ENCODE data around the gene CCT8L2.
"Not testable (repeated sequence)": the region's sequence is repeated elsewhere in the genome, so short reads cannot be mapped to it uniquely, and the experiment has no call there.

The CCT8L2 gene

GRCh38 chr22:16591136-16591535 lies 1.5 kb downstream of the CCT8L2 start:
- not testable (repeated sequence) for H3K4me3 ChIP-seq (ENCODE audit: low read length); H3K9ac ChIP-seq (ENCODE audit: low read depth, low read length); H3K36me3 ChIP-seq (ENCODE audit: insufficient read depth, low read length); H3K4me1 ChIP-seq (ENCODE audit: control insufficient read depth, insufficient read depth, low read length); H3K27me3 ChIP-seq (ENCODE audit: control insufficient read depth, insufficient read depth, low read length); H3K9me3 ChIP-seq (replicated peaks; ENCODE audit: low read length); H3K4me2 ChIP-seq (ENCODE audit: low read length)

GRCh38 chr22:16586991-16587390 lies 5.6 kb downstream of the CCT8L2 start:
- Histone ChIP-seq H3K9ac (ENCODE audit: low read depth, low read length) (no peak overlapping the region), H3K4me2 (ENCODE audit: low read length) (no peak overlapping the region), H3K27me3 (ENCODE audit: control insufficient read depth, insufficient read depth, low read length) (no peaks in the 10 kb centered on the region), H3K4me1 (ENCODE audit: control insufficient read depth, insufficient read depth, low read length) (no peaks in the 10 kb centered on the region), H3K9me3 (replicated peaks; ENCODE audit: low read length) (no peaks in the 10 kb centered on the region), H3K4me3 (ENCODE audit: low read length) (no peak overlapping the region), H3K36me3 (ENCODE audit: insufficient read depth, low read length) (no peaks in the 10 kb centered on the region)

GRCh38 chr22:16586170-16586569 lies 6.4 kb downstream of the CCT8L2 start:
- H3K36me3 ChIP-seq (ENCODE audit: insufficient read depth, low read length) = no peaks in the 10 kb centered on the region
- no peaks in the 10 kb centered on the region for H3K4me1 ChIP-seq (ENCODE audit: control insufficient read depth, insufficient read depth, low read length)
- no peak overlapping the region for H3K4me3 ChIP-seq (ENCODE audit: low read length)
- H3K9ac ChIP-seq (ENCODE audit: low read depth, low read length) = no peak overlapping the region
- H3K4me2 ChIP-seq (ENCODE audit: low read length) = no peak overlapping the region
- no peaks in the 10 kb centered on the region for H3K9me3 ChIP-seq (replicated peaks; ENCODE audit: low read length)
- H3K27me3 ChIP-seq (ENCODE audit: control insufficient read depth, insufficient read depth, low read length) = no peaks in the 10 kb centered on the region

GRCh38 chr22:16580872-16581271 lies 11.7 kb downstream of the CCT8L2 start:
- not testable (repeated sequence) for H3K4me3 ChIP-seq (ENCODE audit: low read length); H3K9ac ChIP-seq (ENCODE audit: low read depth, low read length); H3K9me3 ChIP-seq (replicated peaks; ENCODE audit: low read length); H3K27me3 ChIP-seq (ENCODE audit: control insufficient read depth, insufficient read depth, low read length); H3K4me1 ChIP-seq (ENCODE audit: control insufficient read depth, insufficient read depth, low read length); H3K4me2 ChIP-seq (ENCODE audit: low read length); H3K36me3 ChIP-seq (ENCODE audit: insufficient read depth, low read length)

- not testable (repeated sequence) for H3K9me3 ChIP-seq (replicated peaks; ENCODE audit: low read length); H3K9ac ChIP-seq (ENCODE audit: low read depth, low read length); H3K36me3 ChIP-seq (ENCODE audit: insufficient read depth, low read length); H3K4me2 ChIP-seq (ENCODE audit: low read length); H3K4me1 ChIP-seq (ENCODE audit: control insufficient read depth, insufficient read depth, low read length); H3K27me3 ChIP-seq (ENCODE audit: control insufficient read depth, insufficient read depth, low read length); H3K4me3 ChIP-seq (ENCODE audit: low read length)
These were observed 23.3 kb downstream of the CCT8L2 start for GRCh38 chr22:16569240-16569834.

GRCh38 chr22:16568425-16568758 lies 24.2 kb downstream of the CCT8L2 start:
- Histone ChIP-seq H3K9me3 (replicated peaks; ENCODE audit: low read length) (no peaks in the 10 kb centered on the region), H3K4me1 (ENCODE audit: control insufficient read depth, insufficient read depth, low read length) (no peaks in the 10 kb centered on the region), H3K4me3 (ENCODE audit: low read length) (no peak overlapping the region), H3K27me3 (ENCODE audit: control insufficient read depth, insufficient read depth, low read length) (no peaks in the 10 kb centered on the region), H3K9ac (ENCODE audit: low read depth, low read length) (no peak overlapping the region), H3K36me3 (ENCODE audit: insufficient read depth, low read length) (no peaks in the 10 kb centered on the region), H3K4me2 (ENCODE audit: low read length) (no peak overlapping the region)

- not testable (repeated sequence) for H3K9ac ChIP-seq (ENCODE audit: low read depth, low read length); H3K36me3 ChIP-seq (ENCODE audit: insufficient read depth, low read length); H3K4me1 ChIP-seq (ENCODE audit: control insufficient read depth, insufficient read depth, low read length); H3K27me3 ChIP-seq (ENCODE audit: control insufficient read depth, insufficient read depth, low read length); H3K4me3 ChIP-seq (ENCODE audit: low read length); H3K4me2 ChIP-seq (ENCODE audit: low read length); H3K9me3 ChIP-seq (replicated peaks; ENCODE audit: low read length)
These were observed 24.8 kb downstream of the CCT8L2 start for GRCh38 chr22:16567617-16568424.

GRCh38 chr22:16566421-16567151 lies 26.0 kb downstream of the CCT8L2 start:
- not testable (repeated sequence) for H3K27me3 ChIP-seq (ENCODE audit: control insufficient read depth, insufficient read depth, low read length); H3K36me3 ChIP-seq (ENCODE audit: insufficient read depth, low read length); H3K4me2 ChIP-seq (ENCODE audit: low read length); H3K9ac ChIP-seq (ENCODE audit: low read depth, low read length); H3K4me1 ChIP-seq (ENCODE audit: control insufficient read depth, insufficient read depth, low read length); H3K4me3 ChIP-seq (ENCODE audit: low read length); H3K9me3 ChIP-seq (replicated peaks; ENCODE audit: low read length)

- H3K36me3 ChIP-seq (ENCODE audit: insufficient read depth, low read length); H3K9ac ChIP-seq (ENCODE audit: low read depth, low read length); H3K9me3 ChIP-seq (replicated peaks; ENCODE audit: low read length); H3K4me2 ChIP-seq (ENCODE audit: low read length); H3K27me3 ChIP-seq (ENCODE audit: control insufficient read depth, insufficient read depth, low read length); H3K4me3 ChIP-seq (ENCODE audit: low read length); H3K4me1 ChIP-seq (ENCODE audit: control insufficient read depth, insufficient read depth, low read length): not testable (repeated sequence)
These were observed 26.8 kb downstream of the CCT8L2 start for GRCh38 chr22:16565585-16566420.

GRCh38 chr22:16564837-16565584 lies 27.6 kb downstream of the CCT8L2 start:
- H3K4me1 ChIP-seq (ENCODE audit: control insufficient read depth, insufficient read depth, low read length); H3K9me3 ChIP-seq (replicated peaks; ENCODE audit: low read length); H3K4me2 ChIP-seq (ENCODE audit: low read length); H3K36me3 ChIP-seq (ENCODE audit: insufficient read depth, low read length); H3K27me3 ChIP-seq (ENCODE audit: control insufficient read depth, insufficient read depth, low read length); H3K9ac ChIP-seq (ENCODE audit: low read depth, low read length); H3K4me3 ChIP-seq (ENCODE audit: low read length): not testable (repeated sequence)
